IMR-90 (cell line): Measurements from ENCODE around the gene SPPL3. TPM values are rescaled to one million over a fixed set of nuclear protein-coding genes. Genes with fewer than 3 reads are reported as not detected.

Source experiments
- ATAC-seq: fragments of 200-7000 bp; cut with Tn5 transposase; 2 replicates; pipeline ENCODE4 v1.9.1; 2020; ENCODE audit warnings: low read depth, mild to moderate bottlenecking, moderate library complexity
- BruUV-seq: library from RNA; stranded (reverse); fragments of 400-500 nt; replicated peaks from 2 replicates; lab custom pipeline; 2021; lab: Mats Ljungman, UMichigan
- CTCF ChIA-PET: fragments of 300-600 bp; formaldehyde crosslinking; extraction: SDS; loops from one replicate; lab custom pipeline; 2021; ENCODE audit warnings: antibody characterized with exemption; lab: Yijun Ruan, JAX
- POLR2A ChIA-PET: fragments of 300-600 bp; sonication (Branson Sonifier 250); formaldehyde crosslinking; loops from one replicate; lab custom pipeline; 2022; ENCODE audit warnings: antibody characterized with exemption; ENCODE audit not compliant: unreplicated experiment; lab: Charles Lee
- DNase-seq: peaks from one replicate; pipeline ENCODE4 v3.0.0; 2013
- H2AFZ ChIP-seq: replicated peaks from 2 replicates; pipeline ENCODE3; 2013; ENCODE audit warnings: low read length, mild to moderate bottlenecking; ENCODE audit not compliant: poor library complexity
- H2AK5ac ChIP-seq: 2 replicates; pipeline ENCODE4 v1.6.1; 2013; ENCODE audit warnings: low read depth, low read length, inconsistent platforms
- H2AK9ac ChIP-seq: replicated peaks from 2 replicates; pipeline ENCODE3; 2013; ENCODE audit warnings: mild to moderate bottlenecking, low read depth, low read length, moderate library complexity; ENCODE audit not compliant: poor library complexity
- H2BK120ac ChIP-seq: 2 replicates; pipeline ENCODE4 v1.6.1; 2013; ENCODE audit warnings: low read depth, low read length, inconsistent platforms
- H2BK15ac ChIP-seq: 3 replicates; pipeline ENCODE4 v1.6.1; 2013; ENCODE audit warnings: low read depth, low read length, inconsistent platforms
- H2BK20ac ChIP-seq: 2 replicates; pipeline ENCODE4 v1.6.1; 2013; ENCODE audit warnings: low read depth, mild to moderate bottlenecking, inconsistent platforms, low read length, moderate library complexity
- H2BK5ac ChIP-seq: 2 replicates; pipeline ENCODE4 v1.6.1; 2013; ENCODE audit warnings: mild to moderate bottlenecking, low read depth, low read length, inconsistent platforms; ENCODE audit not compliant: poor library complexity, severe bottlenecking
- H3K14ac ChIP-seq: replicated peaks from 2 replicates; pipeline ENCODE4 v1.6.1; 2013; ENCODE audit warnings: low read depth, low read length, inconsistent platforms
- H3K18ac ChIP-seq: 2 replicates; pipeline ENCODE4 v1.6.1; 2013; ENCODE audit warnings: low read depth, low read length, control low read depth
- H3K23ac ChIP-seq: 2 replicates; pipeline ENCODE4 v1.6.1; 2013; ENCODE audit warnings: low read depth, low read length, inconsistent platforms
- H3K27ac ChIP-seq: 2 replicates; pipeline ENCODE4 v1.5.1; 2013; ENCODE audit warnings: mild to moderate bottlenecking, control low read depth, low read length; ENCODE audit not compliant: insufficient read depth
- H3K27me3 ChIP-seq: 2 replicates; pipeline ENCODE4 v1.6.1; 2013; ENCODE audit warnings: low read length; ENCODE audit not compliant: control insufficient read depth, insufficient read depth
- H3K36me3 ChIP-seq: 2 replicates; pipeline ENCODE4 v1.6.1; 2013; ENCODE audit warnings: low read length, mixed read lengths; ENCODE audit not compliant: control insufficient read depth, insufficient read depth
- H3K4ac ChIP-seq: 2 replicates; pipeline ENCODE4 v1.6.1; 2013; ENCODE audit warnings: low read depth, low read length, inconsistent platforms
- H3K4me1 ChIP-seq: 2 replicates; pipeline ENCODE4 v1.6.1; 2013; ENCODE audit warnings: low read length, mixed read lengths; ENCODE audit not compliant: control insufficient read depth, insufficient read depth
- H3K4me2 ChIP-seq: 2 replicates; pipeline ENCODE4 v1.6.1; 2013; ENCODE audit warnings: low read depth, mild to moderate bottlenecking, control low read depth, low read length, moderate library complexity
- H3K4me3 ChIP-seq: 2 replicates; pipeline ENCODE4 v1.5.1; 2013; ENCODE audit warnings: low read depth, mild to moderate bottlenecking, control low read depth, low read length, moderate library complexity; ENCODE audit not compliant: insufficient read depth
- H3K56ac ChIP-seq: 2 replicates; pipeline ENCODE4 v1.6.1; 2013; ENCODE audit warnings: low read length, inconsistent platforms; ENCODE audit not compliant: insufficient read depth; ENCODE audit errors: extremely low read depth
- H3K79me1 ChIP-seq, 2 experiments: 2 replicates each; pipeline ENCODE4 v1.6.1; 2013; ENCODE audit warnings: low read length in 2 of 2, inconsistent platforms in 1 of 2, low read depth in 1 of 2
- H3K9ac ChIP-seq: 2 replicates; pipeline ENCODE4 v1.6.1; 2013; ENCODE audit warnings: low read depth, low read length, control low read depth
- H3K9me1 ChIP-seq: 2 replicates; pipeline ENCODE4 v1.6.1; 2013; ENCODE audit warnings: low read length, inconsistent platforms; ENCODE audit not compliant: insufficient read depth
- H3K9me3 ChIP-seq: 2 replicates; pipeline ENCODE4 v1.6.1; 2013; ENCODE audit warnings: low read length; ENCODE audit not compliant: control insufficient read depth, insufficient read depth
- H4K20me1 ChIP-seq: 2 replicates; pipeline ENCODE4 v1.6.1; 2013; ENCODE audit warnings: low read length, inconsistent platforms; ENCODE audit not compliant: insufficient read depth
- H4K5ac ChIP-seq: 2 replicates; pipeline ENCODE4 v1.6.1; 2013; ENCODE audit warnings: mild to moderate bottlenecking, low read depth, low read length, control low read depth
- H4K8ac ChIP-seq, 2 experiments: 2 replicates each; pipeline ENCODE4 v1.6.1; 2013; ENCODE audit warnings: low read depth in 2 of 2, low read length in 2 of 2, control low read depth in 1 of 2, inconsistent platforms in 1 of 2
- H4K91ac ChIP-seq: 2 replicates; pipeline ENCODE4 v1.6.1; 2013; ENCODE audit warnings: low read depth, low read length, inconsistent platforms; ENCODE audit not compliant: insufficient read depth
- BHLHE40 ChIP-seq: fragments of 150-350 bp; IDR thresholded peaks from 2 replicates; pipeline ENCODE4 v1.6.1; 2016; ENCODE audit warnings: mild to moderate bottlenecking, low read depth, low read length
- CEBPB ChIP-seq: IDR thresholded peaks from 2 replicates; pipeline ENCODE4 v1.6.1; 2012; ENCODE audit warnings: low read depth, low read length, improper control_type of control experiment
- CHD1 ChIP-seq: IDR thresholded peaks from 2 replicates; pipeline ENCODE4 v1.6.1; 2012; ENCODE audit warnings: low read depth, low read length, improper control_type of control experiment
- CTCF ChIP-seq: conservative IDR thresholded peaks from 2 replicates; pipeline ENCODE4 v1.5.1; 2012; ENCODE audit warnings: mild to moderate bottlenecking, low read depth, low read length, improper control_type of control experiment
- FOS ChIP-seq: fragments of 150-350 bp; IDR thresholded peaks from 2 replicates; pipeline ENCODE4 v1.6.1; 2016; ENCODE audit warnings: low read depth, low read length
- MAFK ChIP-seq: IDR thresholded peaks from 2 replicates; pipeline ENCODE4 v1.6.1; 2012; ENCODE audit warnings: low read depth, low read length, improper control_type of control experiment
- MAZ ChIP-seq: IDR thresholded peaks from 2 replicates; pipeline ENCODE4 v1.6.1; 2012; ENCODE audit warnings: low read depth, mild to moderate bottlenecking, low read length, improper control_type of control experiment, moderate library complexity, borderline replicate concordance
- MXI1 ChIP-seq: IDR thresholded peaks from 2 replicates; pipeline ENCODE4 v1.6.1; 2012; ENCODE audit warnings: low read depth, mild to moderate bottlenecking, low read length, moderate library complexity, borderline replicate concordance
- NFE2L2 ChIP-seq: fragments of 150-350 bp; IDR thresholded peaks from 2 replicates; pipeline ENCODE4 v1.6.1; 2016; ENCODE audit warnings: low read depth, mild to moderate bottlenecking, low read length
- POLR2A ChIP-seq: IDR thresholded peaks from 2 replicates; pipeline ENCODE4 v1.6.1; 2012; ENCODE audit warnings: mild to moderate bottlenecking, low read depth, low read length
- RAD21 ChIP-seq: IDR thresholded peaks from 2 replicates; pipeline ENCODE4 v1.6.1; 2012; ENCODE audit warnings: low read length, improper control_type of control experiment
- RCOR1 ChIP-seq: IDR thresholded peaks from 2 replicates; pipeline ENCODE4 v1.6.1; 2012; ENCODE audit warnings: mild to moderate bottlenecking, low read length, improper control_type of control experiment; ENCODE audit not compliant: insufficient replicate concordance
- WGBS, 2 experiments: methylation state at CpG; one replicate each; pipeline versions ENCODE4 v1.1.5 to v1.1.7; 2013; ENCODE audit warnings: missing lambda C conversion rate in 2 of 2; ENCODE audit not compliant: insufficient read length in 1 of 2; ENCODE audit errors: extremely low coverage in 2 of 2; 5-methylcytosine and 5-hydroxymethylcytosine counted together
- dilution Hi-C: fragments of 300-500 bp; cut with HindIII; formaldehyde crosslinking; loops from one replicate; pipeline ENCODE4 v1.14.3; 2018; ENCODE audit warnings: low sequenced_read_pairs; ENCODE audit not compliant: unreplicated experiment
- in situ Hi-C: fragments of 300-500 bp; cut with MboI; formaldehyde crosslinking; loops from 3 replicates; pipeline ENCODE4 v1.14.3; 2019; ENCODE audit warnings: low sequenced_read_pairs, inconsistent platforms, mixed read lengths
- intact Hi-C: fragments of 100-400 bp; cut with micrococcal nuclease; formaldehyde crosslinking; loops from 2 replicates; pipeline ENCODE4 v1.10.0; 2022
- polyA plus RNA-seq, 3 experiments: library from polyadenylated mRNA; depleted of rRNA; stranded (reverse); fragments of >200 nt; gene quantifications; 2 replicates each; pipeline ENCODE4 v1.2.3, GENCODE V29; 2012; ENCODE audit warnings: low replicate concordance in 1 of 3
- total RNA-seq: library from RNA; depleted of rRNA; stranded (reverse); fragments of >200 nt; gene quantifications from 2 replicates; pipeline ENCODE4 v1.2.3, GENCODE V29; 2012
- TF ChIP-seq, protein P1 (sequence below): fragments of 150-350 bp; IDR thresholded peaks from 2 replicates; pipeline ENCODE4 v1.6.1; 2017; ENCODE audit warnings: mild to moderate bottlenecking, antibody characterized with exemption, low read length, low read depth

SPPL3 gene
- total and polyA plus RNA-seq, 2 of the 4 experiments (the other 2 are of a cell fraction) = 1.6 to 18.0 TPM

GRCh38 chr12:120839503-120839902 is 64.7 kb downstream of the SPPL3 start:
- peaks cover 3% of the 10 kb centered on the region for H3K4me1 ChIP-seq
- H3K18ac ChIP-seq = no peak overlapping the region
- H2BK120ac ChIP-seq = no peak overlapping the region
- 0 out of 2 replicates have a peak, but pooled peaks cover 3% of the 10 kb centered on the region for H3K9me1 ChIP-seq
- H3K4me2 ChIP-seq = no peak overlapping the region
- dilution Hi-C loops = no loop called here
- H3K4ac ChIP-seq = no peak overlapping the region
- H3K9ac ChIP-seq = no peak overlapping the region
- H4K8ac ChIP-seq = no peak overlapping the region
- H2AK5ac ChIP-seq = no peak overlapping the region
- TF ChIP-seq CEBPB (no peak), CTCF (no peak), MAZ (no peak), POLR2A (no peak), MAFK (no peak), NFE2L2 (no peak), RCOR1 (no peak), MXI1 (no peak), BHLHE40 (no peak), FOS (no peak), RAD21 (no peak), CHD1 (no peak)
- TF ChIP-seq, protein P1, sequence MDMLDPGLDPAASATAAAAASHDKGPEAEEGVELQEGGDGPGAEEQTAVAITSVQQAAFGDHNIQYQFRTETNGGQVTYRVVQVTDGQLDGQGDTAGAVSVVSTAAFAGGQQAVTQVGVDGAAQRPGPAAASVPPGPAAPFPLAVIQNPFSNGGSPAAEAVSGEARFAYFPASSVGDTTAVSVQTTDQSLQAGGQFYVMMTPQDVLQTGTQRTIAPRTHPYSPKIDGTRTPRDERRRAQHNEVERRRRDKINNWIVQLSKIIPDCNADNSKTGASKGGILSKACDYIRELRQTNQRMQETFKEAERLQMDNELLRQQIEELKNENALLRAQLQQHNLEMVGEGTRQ = no peak
- no peaks in the 10 kb centered on the region for H3K36me3 ChIP-seq
- intact Hi-C loops = no loop called here
- no peaks in the 10 kb centered on the region for H3K9me3 ChIP-seq
- no peak overlapping the region for H3K27ac ChIP-seq
- H3K14ac ChIP-seq = no peak overlapping the region
- no peak overlapping the region for H2BK20ac ChIP-seq
- no peak overlapping the region for H2BK5ac ChIP-seq
- no peak overlapping the region for H2BK15ac ChIP-seq
- DNase-seq (no peak), ATAC-seq (no peak)
- H3K4me3 ChIP-seq = no peak overlapping the region
- POLR2A ChIA-PET = interaction anchor here (0.6 kb wide), 1 partner anchor 40 kb away, joined by 7 read pairs; no protein-coding TSS in a partner anchor
- no peak overlapping the region for H4K5ac ChIP-seq
- H3K56ac ChIP-seq = no peak overlapping the region
- no peaks in the 10 kb centered on the region for H3K27me3 ChIP-seq
- WGBS, 2 experiments = no CpG with 5 or more reads among the region's 1 CpG
- peaks cover 41% of the 10 kb centered on the region for H4K20me1 ChIP-seq
- H4K91ac ChIP-seq = no peak overlapping the region
- in situ Hi-C loops = no loop called here
- peaks cover 20 to 51% of the 10 kb centered on the region in 2 experiments for H3K79me1 ChIP-seq
- H3K23ac ChIP-seq = no peak overlapping the region
- no peak overlapping the region for H2AK9ac ChIP-seq
- BruUV-seq = no TSS peak
- CTCF ChIA-PET = interaction anchor here (0.5 kb wide), 1 partner anchor 96 kb away, joined by 3 read pairs; no protein-coding TSS in a partner anchor
- H2AFZ ChIP-seq = no peak overlapping the region
